Stimulated activated CD8-positive, alpha-beta memory T cell treated with anti-CD3 and anti-CD28 coated beads, Interleukin-12 subunit alpha, Interleukin-12 subunit beta, amount 100 ng/mL, for 1 hour (primary cell): ENCODE results near the gene PPFIBP1.

Source experiments
- DNase-seq: peaks from one replicate; pipeline ENCODE4 v3.0.0-alpha.2; 2020; ENCODE audit warnings: low read depth

PPFIBP1 gene

GRCh38 chr12:27513155-27513824, 10.7 kb upstream of the PPFIBP1 start:
- no peak for DNase-seq

GRCh38 chr12:27515671-27516070, 8.3 kb upstream of the PPFIBP1 start:
- no peak for DNase-seq

GRCh38 chr12:27516625-27517024, 7.4 kb upstream of the PPFIBP1 start:
- no peak for DNase-seq

- DNase-seq, result no peak
Measured at GRCh38 chr12:27517546-27517945, 6.5 kb upstream of the PPFIBP1 start.

- no peak for DNase-seq
Measured at GRCh38 chr12:27517961-27518665, 5.9 kb upstream of the PPFIBP1 start.

GRCh38 chr12:27521066-27521465, 2.9 kb upstream of the PPFIBP1 start:
- no peak for DNase-seq

- DNase-seq, result no peak
Measured at GRCh38 chr12:27521981-27522380, 2.0 kb upstream of the PPFIBP1 start.

- DNase-seq, result no peak
Measured at GRCh38 chr12:27523305-27523641, 733 bp upstream of the PPFIBP1 start.

GRCh38 chr12:27524494-27524835, 459 bp downstream of the PPFIBP1 start:
- DNase-seq, result no peak

- no peak for DNase-seq
Measured at GRCh38 chr12:27524839-27525753, 1.1 kb downstream of the PPFIBP1 start.

- DNase-seq, result no peak
Measured at GRCh38 chr12:27527512-27527911, 3.5 kb downstream of the PPFIBP1 start.

GRCh38 chr12:27528788-27529187, 4.8 kb downstream of the PPFIBP1 start:
- no peak for DNase-seq

GRCh38 chr12:27530157-27530922, 6.3 kb downstream of the PPFIBP1 start:
- no peak for DNase-seq

GRCh38 chr12:27531896-27532295, 7.9 kb downstream of the PPFIBP1 start:
- no peak for DNase-seq

GRCh38 chr12:27534060-27534764, 10.2 kb downstream of the PPFIBP1 start:
- DNase-seq, result no peak

GRCh38 chr12:27534765-27535161, 10.8 kb downstream of the PPFIBP1 start:
- DNase-seq, result no peak

GRCh38 chr12:27535318-27535717, 11.3 kb downstream of the PPFIBP1 start:
- DNase-seq, result no peak

- no peak for DNase-seq
Measured at GRCh38 chr12:27537855-27538675, 14.1 kb downstream of the PPFIBP1 start.

- no peak for DNase-seq
Measured at GRCh38 chr12:27539191-27539631, 15.2 kb downstream of the PPFIBP1 start.

GRCh38 chr12:27541031-27541719, 17.2 kb downstream of the PPFIBP1 start:
- DNase-seq, result no peak
